Epidermal melanocyte (primary cell): Measurements from ENCODE around the gene HAUS7.

Source experiments
- DNase-seq: peaks from one replicate; pipeline ENCODE4 v3.0.0; 2011; ENCODE audit warnings: low spot score; ENCODE audit not compliant: insufficient read length

The HAUS7 gene

DNA sequence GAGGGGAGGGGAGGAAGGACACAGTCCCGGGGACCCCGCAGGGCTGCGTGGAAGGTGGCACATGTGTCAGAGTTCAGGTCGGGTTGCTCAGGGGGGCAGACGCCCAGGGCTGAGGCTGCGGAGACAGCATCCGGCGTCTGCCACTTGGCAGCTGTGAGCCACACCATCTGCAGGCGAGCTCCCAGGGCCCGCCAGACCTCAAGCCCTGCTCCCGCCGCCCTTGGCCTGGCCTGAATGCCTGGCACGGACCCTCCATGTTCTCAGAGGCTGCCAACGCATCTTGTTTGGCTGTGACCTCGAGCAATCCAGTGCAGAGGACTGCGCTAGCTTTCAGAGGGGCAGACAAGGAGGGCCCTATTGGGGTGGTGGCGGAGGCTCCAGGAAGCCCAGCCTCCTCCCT, 29.5 kb upstream of the HAUS7 start:
- no peak for DNase-seq

DNA sequence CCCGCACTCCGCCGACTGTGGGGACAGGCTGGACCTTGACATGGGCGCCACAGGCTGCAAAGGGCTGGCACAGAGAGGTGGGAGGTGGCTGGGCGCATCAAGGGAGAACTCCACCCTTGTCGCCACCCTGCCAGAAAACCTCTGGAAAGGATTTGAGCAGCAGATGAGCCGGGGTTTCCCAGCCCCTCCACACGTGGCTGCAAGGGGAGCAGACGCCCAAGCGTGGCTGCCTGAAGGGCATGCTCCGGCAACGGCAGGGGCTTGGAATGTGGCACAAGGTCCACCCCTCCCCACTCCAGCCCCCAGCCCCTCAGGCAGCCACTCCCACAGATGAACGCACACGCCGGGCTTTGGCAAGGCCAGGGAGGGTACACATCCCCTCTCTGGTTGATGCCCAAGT, 29.0 kb upstream of the HAUS7 start:
- no peak for DNase-seq

- DNase-seq, result no peak
Measured at GRCh38 chrX:153498453-153498852, 28.1 kb upstream of the HAUS7 start.

- no peak for DNase-seq
Measured at GRCh38 chrX:153496590-153496959, 26.2 kb upstream of the HAUS7 start.

DNA sequence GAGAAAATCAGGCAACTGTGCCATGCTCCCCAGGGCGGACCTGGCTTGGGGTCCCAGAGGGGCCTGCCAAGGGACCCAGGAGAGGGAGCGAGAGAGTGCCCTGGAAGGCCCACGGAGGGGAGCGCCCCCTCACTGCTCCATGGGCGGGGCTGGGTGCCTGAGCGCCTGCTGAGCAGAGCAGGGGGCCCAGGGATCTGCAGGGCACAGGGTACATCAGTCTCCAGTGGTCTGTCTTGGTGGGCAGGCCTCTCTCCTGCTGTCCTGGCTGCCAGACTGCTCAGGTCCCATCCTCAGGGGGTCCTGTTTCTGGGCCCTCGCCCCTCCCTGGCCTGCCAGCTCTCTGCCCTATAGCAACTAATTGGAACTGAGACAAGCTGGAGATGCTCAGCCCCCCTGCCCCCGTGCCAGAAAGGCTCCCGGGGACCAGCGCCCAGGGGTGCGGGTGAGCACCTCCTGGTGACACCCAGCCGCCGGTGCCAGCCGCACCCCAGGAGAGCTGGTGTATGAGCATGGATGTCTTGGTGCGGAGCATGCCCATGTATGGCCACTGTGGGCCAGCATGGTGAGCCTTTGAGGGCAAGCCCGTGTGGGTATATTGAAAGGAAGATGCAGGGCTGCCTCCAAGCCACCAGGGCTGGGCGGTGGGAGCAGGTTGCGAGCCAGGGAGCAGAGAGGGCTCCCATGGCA, 25.7 kb upstream of the HAUS7 start:
- no peak for DNase-seq

GRCh38 chrX:153495362-153495751, 25.0 kb upstream of the HAUS7 start:
- no peak for DNase-seq

GRCh38 chrX:153494541-153495361, 24.4 kb upstream of the HAUS7 start, which contains the start of gene BGN:
Gene BGN, plus strand, starts transcription at chrX:153494980. Its CDS starts 9,652 bp downstream, at chrX:153504632.
- DNase-seq, result peak; percentile 61

GRCh38 chrX:153494061-153494460, 23.7 kb upstream of the HAUS7 start:
- DNase-seq, result no peak

GRCh38 chrX:153493085-153493484, 22.7 kb upstream of the HAUS7 start:
- DNase-seq, result no peak

DNA sequence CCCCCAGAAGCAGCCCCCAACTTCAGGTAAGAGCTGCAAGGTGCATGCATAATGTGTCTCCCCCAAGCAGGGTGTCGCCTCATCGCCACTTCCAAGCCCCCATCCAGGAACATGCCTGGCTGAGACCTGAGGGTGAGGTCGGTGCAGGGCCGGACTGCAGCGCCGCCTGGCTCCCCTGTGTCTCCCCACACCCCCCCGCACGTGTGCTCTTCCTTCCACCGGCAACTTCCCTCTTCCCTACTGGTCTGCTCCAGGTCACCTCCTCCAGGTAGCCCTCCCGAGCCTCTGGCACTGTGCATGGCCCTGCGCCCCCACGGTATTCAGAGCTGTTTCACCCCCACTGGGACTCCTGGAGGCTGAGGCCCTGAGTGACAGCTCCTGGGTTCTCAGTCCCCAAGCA, 22.2 kb upstream of the HAUS7 start:
- DNase-seq, result no peak

DNA sequence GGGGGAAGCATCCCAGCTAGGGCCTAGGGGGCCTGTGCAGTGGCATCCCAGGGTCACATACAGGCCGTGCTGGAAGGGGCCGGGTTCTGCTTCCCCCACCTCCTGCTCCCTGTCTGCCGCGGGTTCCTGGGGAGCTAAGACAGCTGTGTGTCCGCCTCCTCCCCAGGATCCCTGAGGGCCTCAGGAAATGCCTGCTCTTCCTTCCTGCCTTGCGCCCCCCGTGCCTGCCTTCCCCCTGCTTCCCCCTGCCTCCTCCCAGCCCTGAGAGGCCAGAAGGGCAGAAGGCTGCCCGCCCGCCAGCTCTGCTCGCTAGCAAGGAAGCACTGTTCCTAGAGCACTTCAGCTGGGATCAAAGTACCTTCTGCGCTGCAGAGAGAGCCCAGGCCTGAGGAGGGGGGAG, 21.5 kb upstream of the HAUS7 start:
- no peak for DNase-seq

DNA sequence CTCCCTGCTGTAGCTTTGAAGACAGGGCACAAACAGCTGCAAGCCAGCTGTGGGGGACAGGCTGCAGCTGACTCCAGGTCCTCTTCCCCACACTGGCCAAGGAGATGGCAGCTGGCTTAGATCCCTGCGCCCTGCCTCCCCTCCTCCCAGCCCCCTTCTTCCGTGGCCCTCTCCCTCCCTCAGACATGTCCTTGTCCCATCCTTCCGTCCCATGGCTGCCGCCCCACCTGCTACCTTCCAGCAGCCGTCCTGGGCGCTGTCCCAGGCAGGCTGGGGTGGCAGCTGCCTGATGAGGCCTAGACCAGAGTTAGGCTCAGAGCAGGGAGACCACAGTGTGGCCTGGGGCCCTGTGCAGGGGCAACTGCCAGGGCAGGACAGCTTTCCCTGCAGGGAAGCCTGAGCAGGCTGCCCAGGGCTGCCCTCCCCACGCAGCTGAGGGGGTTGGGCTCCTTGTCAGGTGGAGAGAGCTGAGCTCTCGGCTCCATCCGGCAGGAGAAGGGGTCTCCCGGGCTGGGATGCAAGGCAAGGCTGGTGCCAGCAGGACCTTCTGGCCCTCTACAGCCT, 21.1 kb upstream of the HAUS7 start:
- DNase-seq, result no peak

DNA sequence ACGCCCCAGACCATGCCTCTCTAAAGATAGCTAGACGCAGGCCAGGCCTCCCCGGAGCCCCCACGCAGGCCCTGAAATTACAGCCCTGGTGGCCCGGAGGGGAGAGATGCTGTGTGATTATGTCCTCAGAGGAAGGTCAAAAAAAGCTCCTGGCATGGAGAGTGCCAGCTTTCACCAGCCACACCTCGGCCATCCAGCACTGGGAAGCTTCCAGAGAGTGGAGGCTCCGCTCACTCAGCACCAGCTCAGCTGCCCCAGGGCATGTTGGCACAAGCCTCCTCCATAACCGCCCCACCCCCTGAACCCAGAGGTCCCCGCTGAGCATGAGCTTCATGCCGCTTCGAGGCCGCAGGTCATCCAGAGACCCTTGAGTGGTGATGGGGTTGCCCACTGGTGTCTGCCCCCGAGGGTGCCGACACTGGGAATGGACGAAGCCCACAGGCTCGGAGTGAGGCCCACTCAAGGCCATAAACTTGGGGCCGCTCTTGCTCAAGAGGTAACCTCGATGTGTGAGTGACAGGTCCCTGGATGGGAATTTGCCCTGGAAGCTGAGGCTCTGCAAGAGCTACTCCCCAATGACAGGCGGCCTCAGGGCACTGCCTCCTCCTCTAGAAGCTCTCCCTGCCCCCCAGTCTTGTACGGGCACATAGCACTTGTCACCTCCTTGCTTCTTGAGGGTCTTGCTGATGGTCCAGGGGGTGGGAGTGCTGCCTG, 20.0 kb upstream of the HAUS7 start:
- DNase-seq, result no peak

DNA sequence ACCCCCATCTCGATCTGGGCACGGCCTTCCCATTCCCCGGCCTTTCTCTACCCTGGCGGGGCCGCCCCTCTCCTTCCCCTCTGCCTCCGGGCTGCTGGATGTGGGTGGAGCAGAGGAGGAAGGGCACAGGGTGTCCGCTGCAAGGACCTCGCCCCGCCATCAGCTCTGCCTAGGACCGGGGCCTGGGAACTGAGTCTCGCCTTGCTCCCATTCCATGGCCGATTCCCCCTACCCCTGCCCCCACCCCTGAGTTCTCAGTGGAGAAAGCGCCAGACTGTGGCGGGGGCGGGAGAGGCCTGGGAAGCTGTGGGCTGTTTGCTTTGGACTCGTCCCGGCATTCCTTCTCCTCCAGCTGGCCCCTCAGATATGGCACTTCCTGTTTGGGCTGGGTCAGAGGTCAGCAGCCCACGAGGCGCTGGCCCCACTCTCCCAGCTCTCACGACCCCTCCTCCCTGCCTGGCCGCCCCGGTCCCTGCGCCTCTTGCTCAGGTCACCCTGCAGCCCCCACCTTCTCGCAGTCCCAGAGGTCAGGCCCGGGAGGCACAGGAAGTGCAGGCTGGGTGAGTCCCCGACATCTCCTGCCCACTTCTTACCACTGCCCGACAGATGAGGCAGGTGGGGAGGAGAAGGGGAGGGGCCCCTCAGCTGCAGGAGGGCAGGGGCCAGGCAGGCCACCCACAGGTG, 18.0 kb upstream of the HAUS7 start:
- DNase-seq, result no peak

GRCh38 chrX:153487590-153488071, 17.3 kb upstream of the HAUS7 start:
- DNase-seq, result no peak

GRCh38 chrX:153486171-153486570, 15.8 kb upstream of the HAUS7 start:
- no peak for DNase-seq

DNA sequence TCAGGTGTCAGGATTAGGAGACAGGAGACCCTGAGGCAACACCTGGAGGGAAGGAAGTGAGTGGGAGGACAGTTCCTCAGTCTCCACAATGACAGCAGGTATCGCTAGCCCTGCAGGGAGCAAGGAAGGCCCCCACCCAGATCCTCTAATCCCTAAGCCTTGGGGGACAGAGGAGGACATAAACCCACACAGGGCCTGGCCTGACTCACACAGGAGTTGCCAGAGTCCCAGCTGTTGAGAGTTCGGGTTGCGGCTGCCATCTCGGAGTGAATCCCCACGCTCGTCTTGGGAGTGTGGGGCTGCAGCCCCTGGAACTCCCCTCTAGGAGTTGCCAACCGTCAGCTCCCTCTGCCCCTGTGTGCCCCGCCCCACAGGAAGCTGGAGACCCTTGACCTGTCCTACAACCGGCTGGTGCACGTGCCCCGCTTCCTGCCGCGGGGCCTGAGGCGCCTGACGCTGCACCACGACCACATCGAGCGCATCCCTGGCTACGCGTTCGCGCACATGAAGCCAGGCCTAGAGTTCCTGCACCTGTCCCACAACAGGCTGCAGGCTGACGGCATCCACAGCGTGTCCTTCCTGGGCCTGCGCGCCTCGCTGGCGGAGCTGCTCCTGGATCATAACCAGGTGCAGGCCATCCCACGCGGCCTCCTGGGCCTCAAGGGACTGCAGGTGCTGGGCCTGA, 15.2 kb upstream of the HAUS7 start:
- no peak for DNase-seq

- DNase-seq, result no peak
Measured at GRCh38 chrX:153482376-153483015, 12.1 kb upstream of the HAUS7 start.

DNA sequence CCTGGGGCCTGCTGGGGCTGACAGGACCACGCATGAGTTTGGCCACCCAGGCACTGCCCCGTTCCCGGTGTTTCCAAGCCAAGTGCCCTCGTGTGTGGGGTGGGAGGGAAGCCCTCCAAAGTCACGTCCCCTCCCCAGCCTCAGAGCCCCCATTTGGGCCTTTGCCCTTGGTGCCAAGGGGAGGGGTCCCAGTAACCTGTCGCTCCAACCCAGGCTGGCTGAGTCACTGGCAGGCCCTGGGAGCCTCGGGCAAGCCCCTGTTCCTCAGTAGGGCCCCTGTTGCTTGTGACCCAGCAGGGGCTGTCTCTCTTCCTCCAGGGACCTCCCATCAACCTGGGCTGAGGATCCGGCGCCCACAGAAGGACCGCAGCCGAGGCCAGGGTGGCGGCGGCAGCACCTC, 10.7 kb upstream of the HAUS7 start:
- no peak for DNase-seq

DNA sequence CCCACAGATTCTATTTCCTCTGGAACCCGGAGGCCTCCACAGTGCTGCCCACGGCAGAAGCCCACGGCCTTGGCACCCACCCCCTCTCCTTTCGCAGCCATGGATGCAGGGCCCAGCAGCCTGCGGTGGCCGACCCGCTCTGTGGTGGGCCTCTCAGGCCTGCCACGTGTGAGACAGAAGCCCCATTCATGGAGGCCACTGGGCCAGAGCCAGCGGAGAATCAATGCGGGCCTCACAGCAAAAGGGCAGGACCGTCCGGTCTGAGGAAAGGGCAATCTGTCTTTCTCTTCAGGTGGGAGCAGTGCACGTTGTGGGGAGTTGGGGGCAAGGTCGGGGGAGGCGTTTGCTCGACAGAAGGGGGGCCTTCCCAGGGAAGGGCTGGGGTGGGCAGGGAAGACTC, 8.4 kb upstream of the HAUS7 start:
- DNase-seq, result peak; percentile 83
